ENCODE measurements around the gene MYO18B. TPM values are rescaled to one million over a fixed set of nuclear protein-coding genes. Genes with fewer than 3 reads are reported as not detected.

MYO18B gene
- polyA plus RNA-seq, 3 donors: not detected

DNA sequence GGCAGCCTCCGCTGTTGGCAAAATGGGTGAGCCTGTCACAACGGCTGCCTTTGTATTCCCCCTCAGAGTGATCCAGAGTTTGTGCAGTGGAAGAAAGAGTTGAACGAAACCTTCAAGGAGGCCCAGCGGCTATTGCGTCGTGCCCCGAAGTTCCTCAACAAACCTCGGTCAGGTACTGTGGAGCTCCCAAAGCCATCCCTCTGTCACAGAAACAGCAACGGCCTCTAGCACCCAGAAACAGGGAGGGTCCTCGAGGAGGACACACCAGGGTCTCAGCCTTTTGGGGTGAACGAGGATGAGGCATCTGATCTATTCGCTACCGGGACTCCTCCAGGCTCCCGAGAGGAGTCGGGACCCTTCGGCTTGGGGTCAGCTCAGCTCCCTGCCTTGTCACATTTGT lies 19.8 kb upstream of the MYO18B start:
- WGBS (ENCODE audit: insufficient coverage): 98% methylated on average over 15 of the region's 16 CpGs
- no peak overlapping the region for H3K27ac ChIP-seq (ENCODE audit: low read depth in 1 of 2, low read length in 2 of 2)
- Mint-ChIP-seq H3K4me1 (no peaks in the 10 kb centered on the region), H3K9me3 (no peaks in the 10 kb centered on the region), H3K4me3 (no peak overlapping the region), H3K36me3 (peaks cover 73 to 82% of the 10 kb centered on the region in 2 donors), H3K27ac (peak overlapping the region in 1 of 7 donors; percentile 48), H3K27me3 (ENCODE audit: low read depth in 3 of 3) (no peaks in the 10 kb centered on the region)
- intact Hi-C loops (cut with micrococcal nuclease): no loop called here
- no peak for DNase-seq
- H3K36me3 ChIP-seq (replicated peaks in 1 of 2; ENCODE audit: control insufficient read depth in 1 of 2, insufficient read depth in 2 of 2, low read length in 2 of 2): peaks cover 57 to 100% of the 10 kb centered on the region in 2 donors
- peaks cover 78% of the 10 kb centered on the region for H4K20me1 ChIP-seq (ENCODE audit: insufficient read depth, low read length)
- no peak overlapping the region for H2AFZ ChIP-seq (ENCODE audit: insufficient read depth, low read depth, low read length, poor library complexity, severe bottlenecking)
- TF ChIP-seq, protein P1, sequence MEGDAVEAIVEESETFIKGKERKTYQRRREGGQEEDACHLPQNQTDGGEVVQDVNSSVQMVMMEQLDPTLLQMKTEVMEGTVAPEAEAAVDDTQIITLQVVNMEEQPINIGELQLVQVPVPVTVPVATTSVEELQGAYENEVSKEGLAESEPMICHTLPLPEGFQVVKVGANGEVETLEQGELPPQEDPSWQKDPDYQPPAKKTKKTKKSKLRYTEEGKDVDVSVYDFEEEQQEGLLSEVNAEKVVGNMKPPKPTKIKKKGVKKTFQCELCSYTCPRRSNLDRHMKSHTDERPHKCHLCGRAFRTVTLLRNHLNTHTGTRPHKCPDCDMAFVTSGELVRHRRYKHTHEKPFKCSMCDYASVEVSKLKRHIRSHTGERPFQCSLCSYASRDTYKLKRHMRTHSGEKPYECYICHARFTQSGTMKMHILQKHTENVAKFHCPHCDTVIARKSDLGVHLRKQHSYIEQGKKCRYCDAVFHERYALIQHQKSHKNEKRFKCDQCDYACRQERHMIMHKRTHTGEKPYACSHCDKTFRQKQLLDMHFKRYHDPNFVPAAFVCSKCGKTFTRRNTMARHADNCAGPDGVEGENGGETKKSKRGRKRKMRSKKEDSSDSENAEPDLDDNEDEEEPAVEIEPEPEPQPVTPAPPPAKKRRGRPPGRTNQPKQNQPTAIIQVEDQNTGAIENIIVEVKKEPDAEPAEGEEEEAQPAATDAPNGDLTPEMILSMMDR (IDR thresholded peaks at IDR 0.05): no peak
- no peak overlapping the region for H3K4me2 ChIP-seq (replicated peaks; ENCODE audit: extremely low read depth, low read length, poor library complexity, severe bottlenecking)
- no peak overlapping the region for H3K4me3 ChIP-seq (replicated peaks in 1 of 3; ENCODE audit: low read depth in 2 of 3, low read length in 3 of 3)
- H3K9me3 ChIP-seq (replicated peaks in 1 of 2; ENCODE audit: control insufficient read depth in 1 of 2, insufficient read depth in 1 of 2, low read length in 2 of 2): no peaks in the 10 kb centered on the region
- H3K4me1 ChIP-seq (ENCODE audit: control insufficient read depth in 1 of 2, insufficient read depth in 2 of 2, low read length in 2 of 2): no peaks in the 10 kb centered on the region
- no peak overlapping the region for H3K9ac ChIP-seq (ENCODE audit: insufficient read depth, low read length, poor library complexity, severe bottlenecking)
- H3K79me2 ChIP-seq (ENCODE audit: insufficient read depth, low read length): no peaks in the 10 kb centered on the region
- H3K27me3 ChIP-seq (ENCODE audit: control insufficient read depth in 2 of 2, insufficient read depth in 2 of 2, low read length in 2 of 2): no peaks in the 10 kb centered on the region

DNA sequence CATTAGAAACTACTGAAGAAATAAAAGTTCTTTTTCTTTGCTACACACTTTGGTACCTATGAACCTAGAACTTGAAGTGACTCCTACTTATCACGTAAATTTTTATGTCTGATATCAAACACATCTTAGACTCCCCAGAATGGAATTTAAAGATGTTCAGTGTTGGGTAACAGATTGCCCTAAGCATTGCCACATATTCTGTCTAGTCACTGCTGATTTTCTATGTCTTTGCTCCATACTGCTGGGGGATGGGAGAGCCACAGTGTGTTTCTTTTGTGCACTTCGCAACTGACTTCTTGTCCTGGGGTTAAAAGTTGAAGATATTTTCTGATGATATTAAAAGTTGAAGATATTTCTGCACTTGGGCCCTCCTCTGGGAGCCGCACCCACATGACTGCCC lies 19.4 kb upstream of the MYO18B start:
- peaks cover 56 to 99% of the 10 kb centered on the region in 2 donors for H3K36me3 ChIP-seq (replicated peaks in 1 of 2; ENCODE audit: control insufficient read depth in 1 of 2, insufficient read depth in 2 of 2, low read length in 2 of 2)
- H3K4me1 ChIP-seq (ENCODE audit: control insufficient read depth in 1 of 2, insufficient read depth in 2 of 2, low read length in 2 of 2): no peaks in the 10 kb centered on the region
- H3K27ac ChIP-seq (ENCODE audit: low read depth in 1 of 2, low read length in 2 of 2): peak overlapping the region in 1 of 2 donors; percentile 32
- no peak overlapping the region for H3K4me3 ChIP-seq (replicated peaks in 1 of 3; ENCODE audit: low read depth in 2 of 3, low read length in 3 of 3)
- no peak overlapping the region for H3K4me3 Mint-ChIP-seq
- intact Hi-C loops (cut with micrococcal nuclease): no loop called here
- no peaks in the 10 kb centered on the region for H3K27me3 ChIP-seq (ENCODE audit: control insufficient read depth in 2 of 2, insufficient read depth in 2 of 2, low read length in 2 of 2)
- peaks cover 69 to 80% of the 10 kb centered on the region in 2 donors for H3K36me3 Mint-ChIP-seq
- no peak overlapping the region for H3K9ac ChIP-seq (ENCODE audit: insufficient read depth, low read length, poor library complexity, severe bottlenecking)
- no peaks in the 10 kb centered on the region for H3K4me1 Mint-ChIP-seq
- H3K9me3 Mint-ChIP-seq: no peaks in the 10 kb centered on the region
- H3K9me3 ChIP-seq (replicated peaks in 1 of 2; ENCODE audit: control insufficient read depth in 1 of 2, insufficient read depth in 1 of 2, low read length in 2 of 2): no peaks in the 10 kb centered on the region
- TF ChIP-seq, protein P1 (IDR thresholded peaks at IDR 0.05): no peak
- no peak for DNase-seq
- peaks cover 76% of the 10 kb centered on the region for H4K20me1 ChIP-seq (ENCODE audit: insufficient read depth, low read length)
- no peak overlapping the region for H3K4me2 ChIP-seq (replicated peaks; ENCODE audit: extremely low read depth, low read length, poor library complexity, severe bottlenecking)
- no peaks in the 10 kb centered on the region for H3K27me3 Mint-ChIP-seq (ENCODE audit: low read depth in 3 of 3)
- H2AFZ ChIP-seq (ENCODE audit: insufficient read depth, low read depth, low read length, poor library complexity, severe bottlenecking): no peak overlapping the region
- no peaks in the 10 kb centered on the region for H3K79me2 ChIP-seq (ENCODE audit: insufficient read depth, low read length)
- WGBS (ENCODE audit: insufficient coverage): 94% methylated on average over 2 of the region's 3 CpGs
- H3K27ac Mint-ChIP-seq: peak overlapping the region in 2 of 7 donors; percentile 5 to 38
